HCT116 (cell line): ENCODE data around the gene ATP6V1B1. TPM values are rescaled to one million over a fixed set of nuclear protein-coding genes. Genes with fewer than 3 reads are reported as not detected.

ENCODE experiments used
- ATAC-seq: fragments of 200-7000 bp; cut with Tn5 transposase; 2 replicates; pipeline ENCODE4 v1.9.1; 2020; ENCODE audit warnings: mild to moderate bottlenecking, moderate library complexity
- BruUV-seq: library from RNA; stranded (reverse); fragments of 400-500 nt; replicated peaks from 2 replicates; lab custom pipeline; 2021; lab: Mats Ljungman, UMichigan
- CTCF ChIA-PET: fragments of 300-600 bp; sonication (Branson Sonifier 250); formaldehyde crosslinking; loops from one replicate; lab custom pipeline; 2021; ENCODE audit warnings: antibody characterized with exemption; lab: Charles Lee
- POLR2A ChIA-PET: fragments of 300-600, 350-600 bp; sonication (Branson Sonifier 250); formaldehyde crosslinking; loops from one replicate; lab custom pipeline; 2021; ENCODE audit warnings: antibody characterized with exemption; lab: Charles Lee
- RAD21 ChIA-PET, 2 experiments: fragments of 300-600 bp; sonication (Branson Sonifier 250); formaldehyde crosslinking; loops; one replicate each; lab custom pipeline; 2023; ENCODE audit warnings: low total read pairs in 2 of 2; ENCODE audit not compliant: uncharacterized antibody in 2 of 2, unreplicated experiment in 2 of 2, low non-redundant PET in 1 of 2; lab: Charles Lee
- DNase-seq: peaks from one replicate; pipeline ENCODE4 v3.0.0-alpha.2; 2010; ENCODE audit warnings: low read depth, low spot score
- H2AFZ ChIP-seq: fragments of 200-600 bp; shearing (Covaris generic), sonication (generic); 2 replicates; pipeline ENCODE4 v1.6.1; 2017; ENCODE audit warnings: low read depth, mixed run types, mixed read lengths, antibody characterized with exemption, low read length; ENCODE audit not compliant: poor library complexity, severe bottlenecking
- H3K27ac ChIP-seq: 2 replicates; pipeline ENCODE4 v1.5.1; 2012; ENCODE audit warnings: low read depth, low read length
- H3K27me3 ChIP-seq: fragments of 200-600 bp; sonication (generic); 2 replicates; pipeline ENCODE4 v1.6.1; 2016; ENCODE audit warnings: mixed run types, low read length, mixed read lengths; ENCODE audit not compliant: insufficient read depth
- H3K36me3 ChIP-seq, 2 experiments: fragments of 200-500 bp in 1 of 2; fragments of 200-600 bp in 1 of 2; sonication (Bioruptor generic) in 1 of 2; sonication (generic) in 1 of 2; 2 replicates each; pipeline versions ENCODE4 v1.5.1 to v1.6.1; 2014 to 2016; ENCODE audit warnings: low read length in 2 of 2, inconsistent platforms in 1 of 2, mixed read lengths in 1 of 2, mixed run types in 1 of 2; ENCODE audit not compliant: insufficient read depth in 2 of 2, control insufficient read depth in 1 of 2
- H3K4me1 ChIP-seq, 2 experiments: fragments of 200-600 bp in 1 of 2; sonication (generic) in 1 of 2; 2 replicates each; pipeline versions ENCODE4 v1.5.1 to v1.6.1; 2012 to 2017; ENCODE audit warnings: low read length in 2 of 2, inconsistent platforms in 1 of 2, mild to moderate bottlenecking in 1 of 2, mixed read lengths in 1 of 2, mixed run types in 1 of 2, moderate library complexity in 1 of 2; ENCODE audit not compliant: insufficient read depth in 2 of 2, control insufficient read depth in 1 of 2
- H3K4me2 ChIP-seq: fragments of 200-600 bp; sonication (generic); 2 replicates; pipeline ENCODE4 v1.6.1; 2017; ENCODE audit warnings: mixed run types, low read length, mixed read lengths
- H3K4me3 ChIP-seq, 2 experiments: fragments of 200-600 bp in 1 of 2; sonication (generic) in 1 of 2; replicated peaks in 1 of 2; 2 replicates each; pipeline ENCODE4 v1.5.1; 2011 to 2016; ENCODE audit warnings: low read length in 2 of 2, control low read depth in 1 of 2, low read depth in 1 of 2, mild to moderate bottlenecking in 1 of 2, mixed read lengths in 1 of 2, mixed run types in 1 of 2
- H3K79me2 ChIP-seq: fragments of 200-600 bp; sonication (generic); 2 replicates; pipeline ENCODE4 v1.6.1; 2017; ENCODE audit warnings: mild to moderate bottlenecking, mixed run types, low read length, moderate library complexity, mixed read lengths; ENCODE audit not compliant: insufficient read depth
- H3K9ac ChIP-seq: fragments of 200-600 bp; sonication (generic); 2 replicates; pipeline ENCODE4 v1.6.1; 2016; ENCODE audit warnings: low read length, mixed read lengths
- H3K9me2 ChIP-seq: fragments of 200-600 bp; sonication (generic), shearing (Covaris generic); 2 replicates; pipeline ENCODE4 v1.6.1; 2017; ENCODE audit warnings: mixed run types, mild to moderate bottlenecking, moderate library complexity; ENCODE audit not compliant: insufficient read depth
- H3K9me3 ChIP-seq, 2 experiments: fragments of 200-500 bp in 1 of 2; fragments of 200-600 bp in 1 of 2; sonication (Bioruptor generic) in 1 of 2; sonication (generic) in 1 of 2; 2 replicates each; pipeline ENCODE4 v1.6.1; 2014 to 2017; ENCODE audit warnings: low read length in 2 of 2, mixed read lengths in 2 of 2, inconsistent platforms in 1 of 2, low read depth in 1 of 2, mild to moderate bottlenecking in 1 of 2, mixed run types in 1 of 2, moderate library complexity in 1 of 2; ENCODE audit not compliant: control insufficient read depth in 1 of 2, insufficient read depth in 1 of 2
- H4K20me1 ChIP-seq: fragments of 200-600 bp; sonication (generic), shearing (Covaris generic); 2 replicates; pipeline ENCODE4 v1.6.1; 2017; ENCODE audit warnings: mixed run types, mild to moderate bottlenecking, moderate library complexity; ENCODE audit not compliant: insufficient read depth
- ATF3 ChIP-seq: IDR thresholded peaks from 2 replicates; pipeline ENCODE4 v1.6.1; 2012
- CBX3 ChIP-seq: IDR thresholded peaks from 2 replicates; pipeline ENCODE4 v1.6.1; 2012; ENCODE audit warnings: low read depth
- EZH2 ChIP-seq: fragments of 200-600 bp; sonication (generic); IDR thresholded peaks from 2 replicates; pipeline ENCODE4 v1.6.1; 2017; ENCODE audit warnings: antibody characterized with exemption, mixed run types
- POLR2A ChIP-seq: IDR thresholded peaks from 2 replicates; pipeline ENCODE4 v1.7.0; 2011; ENCODE audit warnings: borderline replicate concordance; ENCODE audit not compliant: insufficient read depth, insufficient read length; ENCODE audit errors: extremely low read depth
- REST ChIP-seq: IDR thresholded peaks from 2 replicates; pipeline ENCODE4 v1.6.1; 2012; ENCODE audit warnings: low read depth
- SIN3A ChIP-seq: IDR thresholded peaks from 2 replicates; pipeline ENCODE4 v1.6.1; 2012; ENCODE audit warnings: low read depth
- SRF ChIP-seq: IDR thresholded peaks from 2 replicates; pipeline ENCODE4 v1.6.1; 2012; ENCODE audit warnings: low read depth
- TCF7L2 ChIP-seq: IDR thresholded peaks from 2 replicates; pipeline ENCODE4 v1.7.0; 2011; ENCODE audit warnings: borderline replicate concordance, inconsistent platforms; ENCODE audit not compliant: insufficient read depth, insufficient read length; ENCODE audit errors: extremely low read depth
- YY1 ChIP-seq: IDR thresholded peaks from 2 replicates; pipeline ENCODE4 v1.6.1; 2011; ENCODE audit warnings: low read length, low read depth, moderate library complexity, mild to moderate bottlenecking; ENCODE audit not compliant: insufficient replicate concordance; ENCODE audit errors: extremely low read depth
- intact Hi-C: fragments of 100-400 bp; cut with micrococcal nuclease; formaldehyde crosslinking; loops from 2 replicates; pipeline ENCODE4 v1.10.0; 2022
- total RNA-seq: library from RNA; stranded (reverse); gene quantifications from one replicate; pipeline ENCODE4 v1.2.1, GENCODE V29; 2021; ENCODE audit not compliant: unreplicated experiment

The ATP6V1B1 gene
- total RNA-seq, 1 experiment from 2014 or later = 0.74 TPM

DNA sequence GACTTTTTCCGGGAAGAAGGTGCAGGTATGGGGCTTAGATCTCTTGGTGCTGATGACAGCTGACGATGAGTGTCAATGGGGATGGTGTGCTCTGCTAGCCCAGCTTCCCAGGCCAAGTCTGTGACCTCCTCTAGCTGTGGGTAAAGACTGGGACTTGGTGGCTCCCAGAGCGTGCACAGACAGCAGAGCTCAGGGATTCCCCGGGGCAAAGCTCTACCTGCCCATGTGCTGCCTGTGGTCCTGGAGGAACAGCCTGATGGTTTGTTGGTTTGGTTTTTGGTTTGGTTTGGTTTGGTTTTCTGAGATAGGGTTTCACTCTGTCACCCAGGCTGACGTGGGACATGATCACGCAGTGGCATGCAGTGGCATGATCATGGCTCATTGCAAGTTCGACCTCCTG is 19.2 kb downstream of the ATP6V1B1 start:
- intact Hi-C loops = no loop called here
- H3K27me3 ChIP-seq = peaks cover 23% of the 10 kb centered on the region
- H3K79me2 ChIP-seq = no peaks in the 10 kb centered on the region
- no peak for ATAC-seq
- H3K4me1 ChIP-seq = no peaks in the 10 kb centered on the region
- no peak overlapping the region for H3K4me2 ChIP-seq
- TF ChIP-seq YY1 (no peak), SIN3A (no peak), TCF7L2 (no peak), SRF (no peak), EZH2 (no peak), ATF3 (no peak), POLR2A (no peak), CBX3 (no peak), REST (no peak)
- H3K9ac ChIP-seq = no peak overlapping the region
- H3K9me3 ChIP-seq = no peaks in the 10 kb centered on the region
- CTCF ChIA-PET = interaction anchor here (1.7 kb wide), 1 partner anchor 9 kb away, joined by 9 read pairs; no protein-coding TSS in a partner anchor
- POLR2A ChIA-PET = no interaction called here
- no peak overlapping the region for H2AFZ ChIP-seq
- no peaks in the 10 kb centered on the region for H4K20me1 ChIP-seq
- no peaks in the 10 kb centered on the region for H3K36me3 ChIP-seq
- RAD21 ChIA-PET = no interaction called here
- DNase-seq = no peak
- no peak overlapping the region for H3K4me3 ChIP-seq
- H3K9me2 ChIP-seq = no peaks in the 10 kb centered on the region
- BruUV-seq = no TSS peak
- H3K27ac ChIP-seq = no peak overlapping the region
